H1 (cell line): ENCODE measurements around the gene MRPL32. TPM values are rescaled to one million over a fixed set of nuclear protein-coding genes. Genes with fewer than 3 reads are reported as not detected.

Source experiments
- CTCF ChIA-PET: fragments of 300-600 bp; sonication (Branson Sonifier 250); formaldehyde crosslinking; loops from one replicate; lab custom pipeline; 2021; ENCODE audit not compliant: partially characterized antibody; lab: Charles Lee
- POLR2A ChIA-PET: fragments of 300-600 bp; sonication (Branson Sonifier 250); formaldehyde crosslinking; loops from one replicate; lab custom pipeline; 2021; ENCODE audit warnings: inconsistent platforms; ENCODE audit not compliant: partially characterized antibody; lab: Charles Lee
- DNase-seq, 2 experiments: peaks; one replicate each; pipeline versions ENCODE4 v3.0.0 to v3.0.0-alpha.2; 2010 to 2022; ENCODE audit warnings: low spot score in 2 of 2, low read depth in 1 of 2, mixed read lengths in 1 of 2
- FAIRE-seq: peaks from 2 replicates; lab custom pipeline; 2011; peaks lifted over from hg19 to GRCh38; lab: Jason Lieb, UNC
- H2AFZ ChIP-seq: 2 replicates; pipeline ENCODE4 v1.8.1; 2012; ENCODE audit warnings: low read length, inconsistent platforms
- H2AK5ac ChIP-seq: 2 replicates; pipeline ENCODE4 v1.6.1; 2013; ENCODE audit warnings: low read depth, low read length
- H2BK120ac ChIP-seq: replicated peaks from 2 replicates; pipeline ENCODE3; 2013; ENCODE audit warnings: low read depth, low read length, inconsistent platforms
- H2BK12ac ChIP-seq: 2 replicates; pipeline ENCODE4 v1.6.1; 2013; ENCODE audit warnings: low read depth, low read length
- H2BK15ac ChIP-seq: 2 replicates; pipeline ENCODE4 v1.6.1; 2013; ENCODE audit warnings: low read length
- H2BK20ac ChIP-seq: 2 replicates; pipeline ENCODE4 v1.6.1; 2013; ENCODE audit warnings: low read length
- H2BK5ac ChIP-seq: 2 replicates; pipeline ENCODE4 v1.6.1; 2013; ENCODE audit warnings: low read depth, low read length
- H3K14ac ChIP-seq: 2 replicates; pipeline ENCODE4 v1.6.1; 2013; ENCODE audit warnings: inconsistent platforms; ENCODE audit not compliant: insufficient read length
- H3K18ac ChIP-seq: 2 replicates; pipeline ENCODE4 v1.6.1; 2013; ENCODE audit warnings: low read length; ENCODE audit errors: extremely low read depth
- H3K23ac ChIP-seq: 2 replicates; pipeline ENCODE4 v1.6.1; 2013; ENCODE audit warnings: inconsistent platforms; ENCODE audit not compliant: insufficient read length
- H3K23me2 ChIP-seq: 2 replicates; pipeline ENCODE4 v1.6.1; 2013; ENCODE audit warnings: low read depth, low read length
- H3K27ac ChIP-seq: 2 replicates; pipeline ENCODE4 v1.6.1; 2011; ENCODE audit warnings: low read depth, low read length, inconsistent platforms
- H3K27me3 ChIP-seq, 4 experiments: replicated peaks in 1 of 4; 1 replicate in 1 of 4; 2 replicates in 3 of 4; pipeline versions ENCODE4 v1.6.1 to v1.8.1; 2011 to 2013; ENCODE audit warnings: low read length in 3 of 4, mild to moderate bottlenecking in 3 of 4, inconsistent platforms in 2 of 4, mixed read lengths in 2 of 4, moderate library complexity in 1 of 4; ENCODE audit not compliant: control insufficient read depth in 3 of 4, insufficient read depth in 3 of 4; ENCODE audit errors: extremely low read depth in 1 of 4
- H3K36me3 ChIP-seq, 4 experiments: 2 replicates each; pipeline versions ENCODE4 v1.6.1 to v1.8.1; 2011 to 2013; ENCODE audit warnings: mild to moderate bottlenecking in 4 of 4, low read length in 3 of 4, moderate library complexity in 2 of 4, control low read depth in 1 of 4, inconsistent platforms in 1 of 4; ENCODE audit not compliant: insufficient read depth in 4 of 4, control insufficient read depth in 2 of 4
- H3K4ac ChIP-seq: replicated peaks from 2 replicates; pipeline ENCODE3; 2013; ENCODE audit warnings: low read length, low read depth, mixed read lengths, inconsistent platforms; ENCODE audit not compliant: insufficient read length
- H3K4me1 ChIP-seq, 4 experiments: replicated peaks in 1 of 4; 1 replicate in 1 of 4; 2 replicates in 3 of 4; pipeline versions ENCODE4 v1.6.1 to v1.8.1; 2011 to 2013; ENCODE audit warnings: low read length in 3 of 4, inconsistent platforms in 2 of 4, mixed read lengths in 1 of 4; ENCODE audit not compliant: insufficient read depth in 4 of 4, control insufficient read depth in 3 of 4
- H3K4me2 ChIP-seq, 2 experiments: 2 replicates each; pipeline versions ENCODE4 v1.6.1 to v1.8.1; 2011 to 2013; ENCODE audit warnings: low read depth in 2 of 2, low read length in 2 of 2, control low read depth in 1 of 2, inconsistent platforms in 1 of 2, mild to moderate bottlenecking in 1 of 2; ENCODE audit not compliant: insufficient read depth in 1 of 2
- H3K4me3 ChIP-seq, 4 experiments: fragments of 200-600, 300-600 bp in 1 of 4; sonication (generic), shearing (Covaris generic), sonication (Bioruptor Twin) in 1 of 4; 2 replicates each; pipeline versions ENCODE4 v1.5.1 to v1.8.1; 2011 to 2016; ENCODE audit warnings: low read length in 4 of 4, low read depth in 3 of 4, control low read depth in 2 of 4, inconsistent platforms in 2 of 4, mild to moderate bottlenecking in 2 of 4, mixed read lengths in 1 of 4, moderate library complexity in 1 of 4; ENCODE audit not compliant: insufficient read depth in 2 of 4; ENCODE audit errors: extremely low read depth in 1 of 4
- H3K56ac ChIP-seq: replicated peaks from 2 replicates; pipeline ENCODE3; 2013; ENCODE audit warnings: low read depth, mild to moderate bottlenecking, mixed read lengths, low read length, inconsistent platforms; ENCODE audit not compliant: insufficient read length
- H3K79me1 ChIP-seq: 2 replicates; pipeline ENCODE4 v1.6.1; 2013; ENCODE audit warnings: low read depth, low read length, control low read depth
- H3K79me2 ChIP-seq, 2 experiments: 2 replicates each; pipeline versions ENCODE4 v1.6.1 to v1.8.1; 2012 to 2013; ENCODE audit warnings: low read length in 2 of 2, mild to moderate bottlenecking in 2 of 2, inconsistent platforms in 1 of 2; ENCODE audit not compliant: insufficient read depth in 2 of 2, control insufficient read depth in 1 of 2
- H3K9ac ChIP-seq, 4 experiments: replicated peaks in 1 of 4; 1 replicate in 1 of 4; 2 replicates in 3 of 4; pipeline versions ENCODE4 v1.6.1 to v1.8.1; 2011 to 2013; ENCODE audit warnings: low read depth in 3 of 4, low read length in 3 of 4, control low read depth in 2 of 4, mild to moderate bottlenecking in 2 of 4, moderate library complexity in 2 of 4, inconsistent platforms in 1 of 4; ENCODE audit errors: extremely low read depth in 1 of 4
- H3K9me3 ChIP-seq, 2 experiments: 2 replicates each; pipeline versions ENCODE4 v1.6.1 to v1.8.1; 2012 to 2013; ENCODE audit warnings: mild to moderate bottlenecking in 2 of 2, moderate library complexity in 2 of 2, control low read depth in 1 of 2, inconsistent platforms in 1 of 2, low read depth in 1 of 2, low read length in 1 of 2, mixed read lengths in 1 of 2; ENCODE audit not compliant: insufficient read depth in 2 of 2
- H4K20me1 ChIP-seq, 2 experiments: replicated peaks in 1 of 2; 2 replicates each; pipeline versions ENCODE3 to v1.8.1; 2011 to 2013; ENCODE audit warnings: inconsistent platforms in 2 of 2, low read length in 2 of 2, mild to moderate bottlenecking in 1 of 2; ENCODE audit not compliant: insufficient read depth in 2 of 2, control insufficient read depth in 1 of 2
- H4K5ac ChIP-seq: 2 replicates; pipeline ENCODE4 v1.6.1; 2013; ENCODE audit warnings: low read length, low read depth, mixed read lengths, inconsistent platforms; ENCODE audit not compliant: insufficient read length
- H4K8ac ChIP-seq: 2 replicates; pipeline ENCODE4 v1.8.0; 2013; ENCODE audit warnings: mild to moderate bottlenecking, moderate library complexity, low read length, inconsistent platforms; ENCODE audit not compliant: insufficient read depth; ENCODE audit errors: extremely low read depth
- H4K91ac ChIP-seq: replicated peaks from 2 replicates; pipeline ENCODE3; 2013; ENCODE audit warnings: low read length, mixed read lengths, inconsistent platforms; ENCODE audit not compliant: insufficient read length
- ATF3 ChIP-seq: IDR thresholded peaks from 2 replicates; pipeline ENCODE4 v1.6.1; 2011; ENCODE audit warnings: low read depth, mild to moderate bottlenecking, low read length; ENCODE audit not compliant: insufficient read depth
- CBX8 ChIP-seq: fragments of 300-800, 300-1000 bp; sonication (generic); IDR thresholded peaks from 2 replicates; pipeline ENCODE4 v1.7.1; 2016; ENCODE audit warnings: low read depth, low read length, borderline replicate concordance
- CHD2 ChIP-seq: IDR thresholded peaks from 2 replicates; pipeline ENCODE4 v1.6.1; 2012; ENCODE audit warnings: low read length, improper control_type of control experiment
- CTBP2 ChIP-seq: IDR thresholded peaks from 2 replicates; pipeline ENCODE4 v1.7.0; 2011; ENCODE audit warnings: borderline replicate concordance, mild to moderate bottlenecking, moderate library complexity, mixed read lengths, low read length; ENCODE audit not compliant: insufficient read depth, insufficient read length
- NRF1 ChIP-seq: IDR thresholded peaks from 2 replicates; pipeline ENCODE4 v1.6.1; 2011; ENCODE audit warnings: mild to moderate bottlenecking, low read depth, low read length, improper control_type of control experiment
- RAD21 ChIP-seq, 2 experiments: IDR thresholded peaks in 1 of 2; conservative IDR thresholded peaks in 1 of 2; 2 replicates each; pipeline ENCODE4 v1.6.1; 2011; ENCODE audit warnings: low read depth in 2 of 2, low read length in 2 of 2, improper control_type of control experiment in 1 of 2, inconsistent platforms in 1 of 2, mild to moderate bottlenecking in 1 of 2, moderate library complexity in 1 of 2
- SAP30 ChIP-seq: fragments of 300-600 bp; sonication (generic); IDR thresholded peaks from 2 replicates; pipeline ENCODE4 v1.7.1; 2012; ENCODE audit warnings: low read length, moderate library complexity, mild to moderate bottlenecking, inconsistent platforms; ENCODE audit not compliant: insufficient read depth, insufficient replicate concordance
- TAF7 ChIP-seq: optimal IDR thresholded peaks from 2 replicates; pipeline ENCODE3; 2011; ENCODE audit warnings: low read depth, mild to moderate bottlenecking, inconsistent platforms, low read length, moderate library complexity, borderline replicate concordance
- TCF12 ChIP-seq: IDR thresholded peaks from 2 replicates; pipeline ENCODE4 v1.6.1; 2011; ENCODE audit warnings: low read depth, mild to moderate bottlenecking, low read length
- ZNF274 ChIP-seq: IDR thresholded peaks from 2 replicates; pipeline ENCODE4 v1.7.0; 2012; ENCODE audit warnings: low read length, borderline replicate concordance; ENCODE audit errors: extremely low read depth
- WGBS, 2 experiments: shearing (Covaris generic) in 1 of 2; methylation state at CpG; one replicate each; pipeline versions ENCODE4 v1.1.6 to v1.1.7; 2013 to 2015; ENCODE audit warnings: low lambda C conversion rate in 2 of 2, mixed read lengths in 2 of 2, inconsistent platforms in 1 of 2, low coverage in 1 of 2, missing lambda C conversion rate in 1 of 2; ENCODE audit not compliant: insufficient replicate concordance in 2 of 2, insufficient coverage in 1 of 2, insufficient read length in 1 of 2; ENCODE audit errors: extremely low coverage in 1 of 2, missing lambda C conversion rate in 1 of 2; 5-methylcytosine and 5-hydroxymethylcytosine counted together
- polyA plus RNA-seq, 7 experiments: library from polyadenylated mRNA; depleted of rRNA in 3 of 7; stranded (reverse) in 5 of 7; unstranded in 2 of 7; fragments of >200 nt in 5 of 7; fragments of 200-250 nt in 2 of 7; gene quantifications; 1 replicate in 5 of 7; 2 replicates in 1 of 7; 4 replicates in 1 of 7; pipeline versions ENCODE4 v1.2.1 to v1.2.3, GENCODE V29; 2011 to 2013; ENCODE audit warnings: missing spikeins in 2 of 7, mixed read lengths in 2 of 7
- total RNA-seq: library from RNA; stranded (reverse); fragmentation: NEBNext Ultra II Directional; extraction: Animal tissue kit (Norgen Biotek cat#: 25700); gene quantifications from 2 replicates; pipeline ENCODE4 v1.2.1, GENCODE V29; 2021
- TF ChIP-seq, protein P1 (sequence below): IDR thresholded peaks from 2 replicates; pipeline ENCODE4 v1.6.1; 2012; ENCODE audit warnings: inconsistent platforms

The MRPL32 gene
- total and polyA plus RNA-seq, 2 of the 8 experiments (the other 6 are each of a cell fraction or from before 2014, with no cell fraction given) = 50.9 to 97.2 TPM

GRCh38 chr7:42986213-42986612 is 54.0 kb downstream of the MRPL32 start:
- no peaks in the 10 kb centered on the region for H3K23me2 ChIP-seq
- TF ChIP-seq NRF1 = no peak
- no peak for TF ChIP-seq CTBP2
- TF ChIP-seq ATF3 = no peak
- no peak for TF ChIP-seq TCF12
- TF ChIP-seq ZNF274 = no peak
- no peak for TF ChIP-seq CBX8
- no peak for TF ChIP-seq CHD2
- TF ChIP-seq SAP30 = no peak
- TF ChIP-seq TAF7 = no peak
- TF ChIP-seq, protein P1, sequence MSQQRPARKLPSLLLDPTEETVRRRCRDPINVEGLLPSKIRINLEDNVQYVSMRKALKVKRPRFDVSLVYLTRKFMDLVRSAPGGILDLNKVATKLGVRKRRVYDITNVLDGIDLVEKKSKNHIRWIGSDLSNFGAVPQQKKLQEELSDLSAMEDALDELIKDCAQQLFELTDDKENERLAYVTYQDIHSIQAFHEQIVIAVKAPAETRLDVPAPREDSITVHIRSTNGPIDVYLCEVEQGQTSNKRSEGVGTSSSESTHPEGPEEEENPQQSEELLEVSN = no peak
- no peak for TF ChIP-seq RAD21 (IDR thresholded peaks at IDR 0.05 in 1 of 2, conservative IDR thresholded peaks at IDR 0.05 in 1 of 2; ENCODE audit: low read depth in 2 of 2, low read length in 2 of 2)
- H3K79me2 ChIP-seq = no peaks in the 10 kb centered on the region
- H4K5ac ChIP-seq = no peak overlapping the region
- no peak overlapping the region for H2AK5ac ChIP-seq
- H3K9ac ChIP-seq = no peak overlapping the region
- no peaks in the 10 kb centered on the region; a peak in 1 of 4 replicates for H3K9me3 ChIP-seq
- no peaks in the 10 kb centered on the region for H4K20me1 ChIP-seq
- H2BK5ac ChIP-seq = no peak overlapping the region
- no peak overlapping the region for H3K4me3 ChIP-seq
- H3K4ac ChIP-seq = no peak overlapping the region
- H2BK20ac ChIP-seq = no peak overlapping the region
- no peak overlapping the region for H3K18ac ChIP-seq
- H2AFZ ChIP-seq = no peak overlapping the region
- H2BK15ac ChIP-seq = no peak overlapping the region
- no peaks in the 10 kb centered on the region for H3K36me3 ChIP-seq
- H3K27ac ChIP-seq = no peak overlapping the region
- FAIRE-seq (no peak), DNase-seq (no peak)
- H4K8ac ChIP-seq = no peak overlapping the region
- no peak overlapping the region for H2BK120ac ChIP-seq
- no peak overlapping the region for H2BK12ac ChIP-seq
- no peaks in the 10 kb centered on the region for H3K4me1 ChIP-seq
- no peaks in the 10 kb centered on the region for H3K79me1 ChIP-seq
- WGBS, 2 experiments = 87% methylated on average over 6 of the region's 6 CpGs; no CpG with 5 or more reads in 1 of the 2 experiments
- POLR2A ChIA-PET = no interaction called here
- CTCF ChIA-PET = no interaction called here
- H4K91ac ChIP-seq = no peak overlapping the region
- H3K23ac ChIP-seq = no peak overlapping the region
- no peak overlapping the region for H3K4me2 ChIP-seq
- no peaks in the 10 kb centered on the region for H3K27me3 ChIP-seq
- no peak overlapping the region for H3K14ac ChIP-seq
- no peak overlapping the region for H3K56ac ChIP-seq
